GM21723 (cell line): ENCODE measurements around the gene CCL7.
"Not testable (repeated sequence)": the region's sequence is repeated elsewhere in the genome, so short reads cannot be mapped to it uniquely, and the experiment has no call there.

Experiments
- ATAC-seq: cut with Tn5 transposase; IDR thresholded peaks from one replicate; pipeline ENCODE4 v1.9.1; 2021; ENCODE audit warnings: mild to moderate bottlenecking, moderate library complexity; ENCODE audit not compliant: unreplicated experiment

CCL7 gene

GRCh38 chr17:34269969-34270368, at the start of gene CCL7:
TSS of gene CCL7 (plus strand) at chr17:34270221. CDS start at chr17:34270291, 70 bp downstream.
- ATAC-seq = no peak

- no peak for ATAC-seq
Observed at GRCh38 chr17:34220752-34221395, 49.1 kb upstream of the CCL7 start.

GRCh38 chr17:34221411-34221810, 48.6 kb upstream of the CCL7 start:
- ATAC-seq = no peak

- no peak for ATAC-seq
Observed at GRCh38 chr17:34222722-34223497, 47.1 kb upstream of the CCL7 start.

- no peak for ATAC-seq
Observed at GRCh38 chr17:34225046-34225445, 45.0 kb upstream of the CCL7 start.

- ATAC-seq = no peak
Observed at GRCh38 chr17:34226011-34226743, 43.8 kb upstream of the CCL7 start.

- no peak for ATAC-seq
Observed at GRCh38 chr17:34226744-34227034, 43.3 kb upstream of the CCL7 start.

- ATAC-seq = not testable (repeated sequence)
Observed at GRCh38 chr17:34227293-34227692, 42.7 kb upstream of the CCL7 start.

GRCh38 chr17:34227707-34228106, 42.3 kb upstream of the CCL7 start:
- ATAC-seq = no peak

- ATAC-seq = no peak
Observed at GRCh38 chr17:34228781-34229180, 41.2 kb upstream of the CCL7 start.

- ATAC-seq = no peak
Observed at GRCh38 chr17:34230342-34230741, 39.7 kb upstream of the CCL7 start.

GRCh38 chr17:34234616-34235015, 35.4 kb upstream of the CCL7 start:
- ATAC-seq = no peak

GRCh38 chr17:34235389-34236028, 34.5 kb upstream of the CCL7 start:
- ATAC-seq = no peak

- no peak for ATAC-seq
Observed at GRCh38 chr17:34236281-34236892, 33.6 kb upstream of the CCL7 start.

GRCh38 chr17:34237458-34237857, 32.6 kb upstream of the CCL7 start:
- ATAC-seq = no peak

- ATAC-seq = no peak
Observed at GRCh38 chr17:34241062-34241461, 29.0 kb upstream of the CCL7 start.

GRCh38 chr17:34242587-34243363, 27.2 kb upstream of the CCL7 start:
- no peak for ATAC-seq

- ATAC-seq = no peak
Observed at GRCh38 chr17:34243364-34244320, 26.4 kb upstream of the CCL7 start.

- no peak for ATAC-seq
Observed at GRCh38 chr17:34245351-34245905, 24.6 kb upstream of the CCL7 start.
